Loucy (cell line): ENCODE results near the gene MIGA1.

Source experiments
- H2AFZ ChIP-seq: fragments of 200-600 bp; sonication (generic); 2 replicates; pipeline ENCODE4 v1.6.0; 2016; ENCODE audit warnings: antibody characterized with exemption, mild to moderate bottlenecking, low read length, moderate library complexity
- H3F3A ChIP-seq: fragments of 200-600 bp; 2 replicates; pipeline ENCODE4 v1.6.0; 2016; ENCODE audit warnings: antibody characterized with exemption, low read depth, mild to moderate bottlenecking
- H3K27me3 ChIP-seq: fragments of 200-600 bp; sonication (generic); 2 replicates; pipeline ENCODE4 v1.6.1; 2014; ENCODE audit warnings: low read length, mild to moderate bottlenecking; ENCODE audit not compliant: insufficient read depth, poor library complexity, severe bottlenecking
- H3K36me3 ChIP-seq: fragments of 200-600 bp; sonication (generic); 2 replicates; pipeline ENCODE4 v1.6.1; 2016; ENCODE audit warnings: low read length; ENCODE audit not compliant: insufficient read depth
- H3K4me1 ChIP-seq: fragments of 200-600 bp; sonication (generic); 2 replicates; pipeline ENCODE4 v1.5.1; 2014; ENCODE audit warnings: low read length, mild to moderate bottlenecking; ENCODE audit not compliant: insufficient read depth, poor library complexity, severe bottlenecking
- H3K4me2 ChIP-seq: fragments of 200-600 bp; sonication (generic); 2 replicates; pipeline ENCODE4 v1.6.0; 2014; ENCODE audit warnings: antibody characterized with exemption, low read length, low read depth, mild to moderate bottlenecking; ENCODE audit not compliant: poor library complexity, severe bottlenecking
- H3K4me3 ChIP-seq: fragments of 200-600 bp; sonication (generic); 2 replicates; pipeline ENCODE4 v1.5.1; 2014; ENCODE audit warnings: low read length, mild to moderate bottlenecking, mixed read lengths; ENCODE audit not compliant: poor library complexity, severe bottlenecking
- H3K79me2 ChIP-seq: fragments of 200-600 bp; sonication (generic); 2 replicates; pipeline ENCODE4 v1.6.1; 2014; ENCODE audit warnings: low read length; ENCODE audit not compliant: insufficient read depth
- H3K9ac ChIP-seq: fragments of 200-600 bp; sonication (generic); 2 replicates; pipeline ENCODE4 v1.6.0; 2014; ENCODE audit warnings: mild to moderate bottlenecking, low read depth, low read length, moderate library complexity; ENCODE audit not compliant: poor library complexity, severe bottlenecking
- H3K9me2 ChIP-seq: fragments of 200-600 bp; sonication (generic); replicated peaks from 2 replicates; pipeline ENCODE4 v1.6.1; 2016; ENCODE audit warnings: low read depth, low read length, mixed read lengths
- H3K9me3 ChIP-seq: fragments of 200-600 bp; sonication (generic); 2 replicates; pipeline ENCODE4 v1.6.1; 2014; ENCODE audit warnings: mild to moderate bottlenecking, antibody characterized with exemption, low read length, low read depth; ENCODE audit not compliant: insufficient read depth
- H4K20me1 ChIP-seq: fragments of 200-600 bp; sonication (generic); 2 replicates; pipeline ENCODE4 v1.6.0; 2014; ENCODE audit warnings: antibody characterized with exemption, low read length, mild to moderate bottlenecking; ENCODE audit not compliant: insufficient read depth, poor library complexity, severe bottlenecking
- CTCF ChIP-seq: fragments of 200-600 bp; sonication (generic); conservative IDR thresholded peaks from 2 replicates; pipeline ENCODE4 v1.5.1; 2014; ENCODE audit warnings: mild to moderate bottlenecking, antibody characterized with exemption, low read length
- EZH2phosphoT487 ChIP-seq: fragments of 200-600 bp; IDR thresholded peaks from 2 replicates; pipeline ENCODE4 v1.6.1; 2018; ENCODE audit warnings: antibody characterized with exemption, mild to moderate bottlenecking, moderate library complexity, borderline replicate concordance

The MIGA1 gene

GRCh38 chr1:77850082-77850481 lies 70.6 kb downstream of the MIGA1 start:
- H2AFZ ChIP-seq: no peak overlapping the region
- H3K9me2 ChIP-seq: no peaks in the 10 kb centered on the region
- no peaks in the 10 kb centered on the region for H3K9me3 ChIP-seq
- H3K4me1 ChIP-seq: no peaks in the 10 kb centered on the region
- H4K20me1 ChIP-seq: no peaks in the 10 kb centered on the region
- no peak for TF ChIP-seq EZH2phosphoT487
- no peak for TF ChIP-seq CTCF
- no peaks in the 10 kb centered on the region for H3K79me2 ChIP-seq
- H3K27me3 ChIP-seq: no peaks in the 10 kb centered on the region
- no peak overlapping the region for H3K4me2 ChIP-seq
- no peak overlapping the region for H3K9ac ChIP-seq
- no peak overlapping the region for H3K4me3 ChIP-seq
- H3F3A ChIP-seq: no peaks in the 10 kb centered on the region
- 0 out of 2 replicates have a peak, but pooled peaks cover under 1% of the 10 kb centered on the region for H3K36me3 ChIP-seq

GRCh38 chr1:77857552-77857951 lies 78.1 kb downstream of the MIGA1 start:
- Histone ChIP-seq H3K36me3 (peaks cover 14% of the 10 kb centered on the region; the same call in 1 of the 2 replicates), H3K4me3 (no peak overlapping the region), H3F3A (no peaks in the 10 kb centered on the region), H3K79me2 (peaks cover 4% of the 10 kb centered on the region; the same call in 1 of the 2 replicates), H4K20me1 (no peaks in the 10 kb centered on the region), H3K9me3 (no peaks in the 10 kb centered on the region), H3K9ac (no peak overlapping the region), H3K4me1 (no peaks in the 10 kb centered on the region), H3K9me2 (no peaks in the 10 kb centered on the region), H3K27me3 (no peaks in the 10 kb centered on the region), H2AFZ (no peak overlapping the region), H3K4me2 (no peak overlapping the region)
- no peak for TF ChIP-seq EZH2phosphoT487
- no peak for TF ChIP-seq CTCF

- H3K79me2 ChIP-seq: peaks cover 4% of the 10 kb centered on the region; the same call in 1 of the 2 replicates
- H3K36me3 ChIP-seq: peaks cover 14% of the 10 kb centered on the region; the same call in 1 of the 2 replicates
- no peaks in the 10 kb centered on the region for H3K27me3 ChIP-seq
- no peaks in the 10 kb centered on the region for H3F3A ChIP-seq
- no peak for TF ChIP-seq EZH2phosphoT487
- TF ChIP-seq CTCF: no peak
- H4K20me1 ChIP-seq: no peaks in the 10 kb centered on the region
- H3K9ac ChIP-seq: no peak overlapping the region
- H3K9me3 ChIP-seq: no peaks in the 10 kb centered on the region
- no peaks in the 10 kb centered on the region for H3K9me2 ChIP-seq
- no peaks in the 10 kb centered on the region for H3K4me1 ChIP-seq
- no peak overlapping the region for H2AFZ ChIP-seq
- H3K4me3 ChIP-seq: no peak overlapping the region
- H3K4me2 ChIP-seq: no peak overlapping the region
These were observed 79.3 kb downstream of the MIGA1 start for GRCh38 chr1:77858725-77859124.
